ENCODE data around the gene DYNLRB2. TPM values are rescaled to one million over a fixed set of nuclear protein-coding genes. Genes with fewer than 3 reads are reported as not detected.

Gene DYNLRB2
- total and polyA plus RNA-seq, 2 of the 13 experiments (the other 11 are each of a cell fraction or from before 2014, with no cell fraction given): not detected

- 54% methylated on average over 5 of the region's 5 CpGs for WGBS (ENCODE audit: low lambda C conversion rate)
- intact Hi-C loops (cut with micrococcal nuclease; ENCODE audit: unreplicated experiment): no loop called here
Measured at GRCh38 chr16:80515374-80515773, 25.4 kb upstream of the DYNLRB2 start.

More at GRCh38 chr16:80515374-80515773, 25.4 kb upstream of the DYNLRB2 start:
- no peak for DNase-seq (ENCODE audit: low spot score)
- no peaks in the 10 kb centered on the region for H3K9me3 ChIP-seq (ENCODE audit: low read length)
- no peaks in the 10 kb centered on the region for H3K79me2 ChIP-seq (ENCODE audit: insufficient read depth, low read length)
- no peak overlapping the region for H2AFZ ChIP-seq (ENCODE audit: low read length)
- ChIA-PET CTCF (ENCODE audit: low intra/inter-chr PET ratio, low total read pairs) (no interaction called here), POLR2A (no interaction called here)
- in situ Hi-C loops (cut with HindIII; ENCODE audit: extremely low pct_ligation_motif_present, low pct_unique_long_range_greater_than_20kb): loop anchor here (10.0 kb wide), 1 partner anchor 61 kb away; no protein-coding TSS in a partner anchor
- no peak overlapping the region for H3K27ac ChIP-seq (ENCODE audit: extremely low read length, insufficient read depth, low read length)
- no peak for FAIRE-seq
- no peak overlapping the region for H3K4me3 ChIP-seq (replicated peaks in 1 of 3; ENCODE audit: insufficient read depth in 1 of 3, low read depth in 2 of 3, low read length in 3 of 3)
- H3K9ac ChIP-seq (ENCODE audit: insufficient read depth, low read depth, low read length): no peak overlapping the region
- H3K4me2 ChIP-seq (ENCODE audit: low read depth, low read length): no peak overlapping the region
- no peaks in the 10 kb centered on the region for H3K4me1 ChIP-seq (ENCODE audit: insufficient read depth, low read length)
- BruUV-seq (replicated peaks): no TSS peak
- H3K27me3 ChIP-seq (ENCODE audit: control insufficient read depth in 1 of 2, insufficient read depth in 2 of 2, low read length in 2 of 2): no peaks in the 10 kb centered on the region; a peak in 1 of 5 replicates
- H3K36me3 ChIP-seq (replicated peaks in 1 of 2; ENCODE audit: control insufficient read depth in 1 of 2, insufficient read depth in 2 of 2, low read length in 2 of 2): no peaks in the 10 kb centered on the region
- TF ChIP-seq MXD1 (CRISPR knock-in tag; IDR thresholded peaks at IDR 0.05) (no peak), ZMYM3 (CRISPR knock-in tag; IDR thresholded peaks at IDR 0.05) (no peak), TERF1 (CRISPR knock-in tag; IDR thresholded peaks at IDR 0.05) (no peak), CHCHD3 (CRISPR knock-in tag; IDR thresholded peaks at IDR 0.05) (no peak), ZNF773 (CRISPR knock-in tag; IDR thresholded peaks at IDR 0.05; ENCODE audit: borderline replicate concordance) (no peak), ZNF609 (CRISPR knock-in tag; IDR thresholded peaks at IDR 0.05; ENCODE audit: borderline replicate concordance) (no peak), BORCS8-MEF2B (CRISPR knock-in tag; IDR thresholded peaks at IDR 0.05) (no peak), ZBTB8A (CRISPR knock-in tag; IDR thresholded peaks at IDR 0.05; ENCODE audit: borderline replicate concordance, low read depth) (no peak), AGO2 (optimal IDR thresholded peaks at IDR 0.05; ENCODE audit: low read depth, low read length) (no peak), POLR2AphosphoS5 (IDR thresholded peaks at IDR 0.05; ENCODE audit: low read depth, low read length) (no peak), ZNF230 (CRISPR knock-in tag; IDR thresholded peaks at IDR 0.05) (no peak), CBX2 (IDR thresholded peaks at IDR 0.05; ENCODE audit: low read depth, low read length) (no peak), CBX2 (CRISPR knock-in tag; IDR thresholded peaks at IDR 0.05; ENCODE audit: low read depth) (no peak), LCORL (IDR thresholded peaks at IDR 0.05) (no peak), LCORL (CRISPR knock-in tag; IDR thresholded peaks at IDR 0.05) (no peak), NR2F2 (IDR thresholded peaks at IDR 0.05; ENCODE audit: borderline replicate concordance, low read depth) (no peak), PCBP1 (IDR thresholded peaks at IDR 0.05; ENCODE audit: borderline replicate concordance, low read depth, low read length) (no peak)
- no peak for ATAC-seq
- H4K20me1 ChIP-seq (ENCODE audit: insufficient read depth, low read length): no peaks in the 10 kb centered on the region

Measured in HepG2 (cell line).